H1 (cell line): Measurements from ENCODE around the gene RHBDF2. TPM values are rescaled to one million over a fixed set of nuclear protein-coding genes. Genes with fewer than 3 reads are reported as not detected.

ENCODE experiments used
- KDM4A ChIP-seq: IDR thresholded peaks from one replicate; pipeline ENCODE4 v1.7.1; 2012; ENCODE audit warnings: low read depth, mild to moderate bottlenecking, moderate library complexity, low read length, inconsistent platforms; ENCODE audit not compliant: severe bottlenecking
- PHF8 ChIP-seq: fragments of 200-600 bp; sonication (generic); conservative IDR thresholded peaks from 2 replicates; pipeline ENCODE4 v1.7.1; 2012; ENCODE audit warnings: low read depth, mild to moderate bottlenecking, inconsistent platforms, low read length, moderate library complexity
- SIRT6 ChIP-seq: IDR thresholded peaks from one replicate; pipeline ENCODE4 v1.7.1; 2012; ENCODE audit warnings: low read length, inconsistent platforms
- SRF ChIP-seq: IDR thresholded peaks from 2 replicates; pipeline ENCODE4 v1.6.1; 2011; ENCODE audit warnings: mild to moderate bottlenecking, low read depth, low read length, moderate library complexity
- TEAD4 ChIP-seq: IDR thresholded peaks from 2 replicates; pipeline ENCODE4 v1.6.1; 2012; ENCODE audit warnings: low read depth, low read length, inconsistent platforms, mixed read lengths
- polyA plus RNA-seq, 7 experiments: library from polyadenylated mRNA; depleted of rRNA in 3 of 7; stranded (reverse) in 5 of 7; unstranded in 2 of 7; fragments of >200 nt in 5 of 7; fragments of 200-250 nt in 2 of 7; gene quantifications; 1 replicate in 5 of 7; 2 replicates in 1 of 7; 4 replicates in 1 of 7; pipeline versions ENCODE4 v1.2.1 to v1.2.3, GENCODE V29; 2011 to 2013; ENCODE audit warnings: missing spikeins in 2 of 7, mixed read lengths in 2 of 7
- total RNA-seq: library from RNA; stranded (reverse); fragmentation: NEBNext Ultra II Directional; extraction: Animal tissue kit (Norgen Biotek cat#: 25700); gene quantifications from 2 replicates; pipeline ENCODE4 v1.2.1, GENCODE V29; 2021

RHBDF2 gene
- total and polyA plus RNA-seq, 2 of the 8 experiments (the other 6 are each of a cell fraction or from before 2014, with no cell fraction given) = 21.2 to 25.9 TPM

- TF ChIP-seq SRF (no peak), KDM4A (no peak), SIRT6 (no peak), PHF8 (no peak), TEAD4 (no peak)
Measured at GRCh38 chr17:76500074-76500746, 1.0 kb downstream of the RHBDF2 start (continued).
